Keratinocyte (primary cell): ENCODE measurements around the gene SH3RF2. TPM values are rescaled to one million over a fixed set of nuclear protein-coding genes. Genes with fewer than 3 reads are reported as not detected.

Experiments
- DNase-seq: peaks from one replicate; pipeline ENCODE4 v3.0.0-alpha.2; 2011; ENCODE audit warnings: low read depth, missing footprints, low spot score
- FAIRE-seq: peaks from 2 replicates; lab custom pipeline; 2011; peaks lifted over from hg19 to GRCh38; lab: Jason Lieb, UNC
- H2AFZ ChIP-seq: 2 replicates; pipeline ENCODE4 v1.6.0; 2012; ENCODE audit warnings: low read length, control low read depth, inconsistent platforms; ENCODE audit not compliant: control insufficient read depth
- H3K27ac ChIP-seq: 2 replicates; pipeline ENCODE4 v1.5.1; 2011; ENCODE audit warnings: low read length; ENCODE audit not compliant: control insufficient read depth, insufficient read depth
- H3K27me3 ChIP-seq: 3 replicates; pipeline ENCODE4 v1.6.0; 2011; ENCODE audit warnings: low read length; ENCODE audit not compliant: control insufficient read depth, insufficient read depth; ENCODE audit errors: extremely low read depth
- H3K36me3 ChIP-seq, 2 experiments: 2 replicates in 1 of 2; 3 replicates in 1 of 2; pipeline ENCODE4 v1.5.1; 2011; ENCODE audit warnings: low read length in 2 of 2, mild to moderate bottlenecking in 1 of 2; ENCODE audit not compliant: control insufficient read depth in 2 of 2, insufficient read depth in 2 of 2; ENCODE audit errors: extremely low read depth in 1 of 2
- H3K4me1 ChIP-seq: 3 replicates; pipeline ENCODE4 v1.5.1; 2011; ENCODE audit warnings: low read length; ENCODE audit not compliant: control insufficient read depth, insufficient read depth; ENCODE audit errors: extremely low read depth
- H3K4me2 ChIP-seq: 3 replicates; pipeline ENCODE4 v1.6.0; 2011; ENCODE audit warnings: low read depth, low read length; ENCODE audit not compliant: control insufficient read depth, insufficient read depth; ENCODE audit errors: extremely low read depth
- H3K4me3 ChIP-seq, 3 experiments: fragments of 200-600 bp in 1 of 3; sonication (generic) in 1 of 3; 2 replicates in 2 of 3; 3 replicates in 1 of 3; pipeline ENCODE4 v1.5.1; 2011 to 2016; ENCODE audit warnings: low read length in 3 of 3, mild to moderate bottlenecking in 3 of 3, control low read depth in 2 of 3, inconsistent platforms in 1 of 3, low read depth in 1 of 3, mixed read lengths in 1 of 3, mixed run types in 1 of 3, moderate library complexity in 1 of 3; ENCODE audit not compliant: control insufficient read depth in 2 of 3, insufficient read depth in 2 of 3; ENCODE audit errors: extremely low read depth in 1 of 3
- H3K79me2 ChIP-seq: 2 replicates; pipeline ENCODE4 v1.6.0; 2012; ENCODE audit warnings: low read length; ENCODE audit not compliant: control insufficient read depth, insufficient read depth
- H3K9ac ChIP-seq: 3 replicates; pipeline ENCODE4 v1.6.0; 2011; ENCODE audit warnings: low read length; ENCODE audit not compliant: control insufficient read depth, insufficient read depth; ENCODE audit errors: extremely low read depth
- H3K9me1 ChIP-seq: 3 replicates; pipeline ENCODE4 v1.6.0; 2011; ENCODE audit warnings: low read length; ENCODE audit not compliant: control insufficient read depth, insufficient read depth; ENCODE audit errors: extremely low read depth
- H3K9me3 ChIP-seq: 2 replicates; pipeline ENCODE4 v1.5.1; 2012; ENCODE audit warnings: low read depth, low read length; ENCODE audit not compliant: control insufficient read depth
- H4K20me1 ChIP-seq: 3 replicates; pipeline ENCODE4 v1.6.0; 2011; ENCODE audit warnings: low read length; ENCODE audit not compliant: control insufficient read depth, insufficient read depth; ENCODE audit errors: extremely low read depth
- CTCF ChIP-seq, 3 experiments: IDR thresholded peaks in 1 of 3; conservative IDR thresholded peaks in 1 of 3; optimal IDR thresholded peaks in 1 of 3; 2 replicates in 2 of 3; 3 replicates in 1 of 3; pipeline versions ENCODE3 to v1.5.1; 2011; ENCODE audit warnings: low read length in 3 of 3, mild to moderate bottlenecking in 3 of 3, moderate library complexity in 2 of 3, control low read depth in 1 of 3, inconsistent platforms in 1 of 3; ENCODE audit not compliant: insufficient read depth in 2 of 3; ENCODE audit errors: extremely low read depth in 1 of 3
- EZH2 ChIP-seq: IDR thresholded peaks from one replicate; pipeline ENCODE4 v1.6.1; 2012; ENCODE audit warnings: inconsistent platforms, mild to moderate bottlenecking, low read length, moderate library complexity
- dilution Hi-C: fragments of 300-500 bp; cut with MboI; formaldehyde crosslinking; loops from one replicate; pipeline ENCODE4 v1.7.0; 2020; ENCODE audit warnings: low sequenced_read_pairs; ENCODE audit not compliant: extremely low pct_ligation_motif_present
- polyA plus RNA-seq, 5 experiments: library from polyadenylated mRNA; depleted of rRNA in 3 of 5; stranded (reverse) in 3 of 5; stranded (forward) in 1 of 5; unstranded in 1 of 5; fragments of >200 nt; gene quantifications; 1 replicate in 1 of 5; 2 replicates in 3 of 5; 3 replicates in 1 of 5; pipeline versions ENCODE4 v1.2.1 to v1.2.3, GENCODE V29; 2011 to 2012; ENCODE audit warnings: missing spikeins in 2 of 5, low read depth in 1 of 5, low replicate concordance in 1 of 5

Gene SH3RF2
- polyA plus RNA-seq, 1 donor (not counting 4 experiments of a cell fraction or from before 2014, with no cell fraction given) = 43.7 TPM

GRCh38 chr5:145908206-145908960, 28.0 kb upstream of the SH3RF2 start:
- FAIRE-seq = peak; percentile 32
- no peak for DNase-seq
- dilution Hi-C loops = no loop called here

DNA sequence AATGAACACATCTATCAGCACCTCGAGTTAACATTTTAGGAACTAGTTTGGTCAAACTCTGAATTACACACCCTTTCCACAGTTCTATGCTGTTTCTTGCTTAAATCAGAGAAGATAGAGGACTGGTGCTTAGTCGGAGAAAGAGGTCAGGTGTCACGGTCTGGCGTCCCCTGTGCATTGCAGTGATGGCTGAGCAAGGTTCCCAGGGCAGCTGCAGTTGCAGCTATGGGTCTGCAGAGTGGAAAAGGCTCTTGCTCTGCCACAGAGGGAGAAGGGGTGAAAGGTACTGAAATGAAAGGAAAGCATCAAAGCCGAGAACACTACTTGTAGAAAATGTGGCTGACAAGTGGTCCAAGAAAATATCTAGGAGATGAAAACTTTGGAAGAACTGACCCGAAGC, 25.2 kb upstream of the SH3RF2 start:
- DNase-seq = no peak
- Histone ChIP-seq H3K79me2 (no peaks in the 10 kb centered on the region), H3K9me3 (no peaks in the 10 kb centered on the region), H4K20me1 (no peaks in the 10 kb centered on the region), H3K4me1 (no peaks in the 10 kb centered on the region), H2AFZ (no peak overlapping the region), H3K9me1 (no peaks in the 10 kb centered on the region), H3K36me3 (no peaks in the 10 kb centered on the region), H3K4me2 (no peak overlapping the region), H3K9ac (no peak overlapping the region), H3K4me3 (no peak overlapping the region), H3K27me3 (no peaks in the 10 kb centered on the region), H3K27ac (no peak overlapping the region)
- dilution Hi-C loops = no loop called here
- no peak for TF ChIP-seq CTCF (optimal IDR thresholded peaks at IDR 0.05 in 1 of 3, IDR thresholded peaks at IDR 0.05 in 1 of 3, conservative IDR thresholded peaks at IDR 0.05 in 1 of 3; ENCODE audit: extremely low read depth in 1 of 3, insufficient read depth in 2 of 3, low read length in 3 of 3)
- TF ChIP-seq EZH2 = no peak
- no peak for FAIRE-seq

More at GRCh38 chr5:145908206-145908960, 28.0 kb upstream of the SH3RF2 start:
- H3K36me3 ChIP-seq = no peaks in the 10 kb centered on the region
- H3K4me1 ChIP-seq = no peaks in the 10 kb centered on the region
- H3K4me3 ChIP-seq = no peak overlapping the region
- H3K27ac ChIP-seq = no peak overlapping the region
- no peak overlapping the region for H3K4me2 ChIP-seq
- no peak overlapping the region for H3K9ac ChIP-seq
- no peaks in the 10 kb centered on the region for H3K79me2 ChIP-seq
- TF ChIP-seq CTCF (optimal IDR thresholded peaks at IDR 0.05 in 1 of 3, IDR thresholded peaks at IDR 0.05 in 1 of 3, conservative IDR thresholded peaks at IDR 0.05 in 1 of 3; ENCODE audit: extremely low read depth in 1 of 3, insufficient read depth in 2 of 3, low read length in 3 of 3) (peak; percentile 20 to 54 (median 42)), EZH2 (no peak)
- H3K9me3 ChIP-seq = no peaks in the 10 kb centered on the region
- no peaks in the 10 kb centered on the region for H4K20me1 ChIP-seq
- H3K27me3 ChIP-seq = no peaks in the 10 kb centered on the region
- H3K9me1 ChIP-seq = no peaks in the 10 kb centered on the region
- no peak overlapping the region for H2AFZ ChIP-seq
